MCF 10A (cell line): ENCODE results near the gene CDK2AP2. TPM values are rescaled to one million over a fixed set of nuclear protein-coding genes. Genes with fewer than 3 reads are reported as not detected.

Experiments used
- BruUV-seq: library from RNA; stranded (reverse); fragments of 400-500 nt; replicated peaks from 2 replicates; lab custom pipeline; 2021; lab: Mats Ljungman, UMichigan
- CTCF ChIA-PET: fragments of 300-600 bp; sonication (Branson Sonifier 250); formaldehyde crosslinking; extraction: SDS; loops from one replicate; lab custom pipeline; 2021; ENCODE audit warnings: antibody characterized with exemption, inconsistent platforms; lab: Yijun Ruan, JAX
- POLR2A ChIA-PET: fragments of 300-600, 350-650 bp; sonication (Branson Sonifier 250); formaldehyde crosslinking; extraction: SDS; loops from one replicate; lab custom pipeline; 2020; ENCODE audit warnings: antibody characterized with exemption, inconsistent platforms; lab: Yijun Ruan, JAX
- DNase-seq: peaks from one replicate; pipeline ENCODE4 v3.0.0-alpha.2; 2018; ENCODE audit not compliant: unreplicated experiment
- H3K27ac Mint-ChIP-seq: one replicate; pipeline ENCODE4 v1.8.0; 2022; ENCODE audit warnings: mild to moderate bottlenecking, low read depth, mixed read lengths; ENCODE audit not compliant: unreplicated experiment
- H3K27me3 Mint-ChIP-seq: one replicate; pipeline ENCODE4 v1.8.0; 2022; ENCODE audit warnings: mixed read lengths; ENCODE audit not compliant: insufficient read depth, unreplicated experiment
- H3K36me3 Mint-ChIP-seq: one replicate; pipeline ENCODE4 v1.8.0; 2022; ENCODE audit warnings: mild to moderate bottlenecking, moderate library complexity, mixed read lengths; ENCODE audit not compliant: insufficient read depth, unreplicated experiment
- H3K4me1 Mint-ChIP-seq: one replicate; pipeline ENCODE4 v1.8.0; 2022; ENCODE audit warnings: mixed read lengths; ENCODE audit not compliant: insufficient read depth, unreplicated experiment
- H3K4me3 Mint-ChIP-seq: one replicate; pipeline ENCODE4 v1.8.0; 2022; ENCODE audit warnings: mild to moderate bottlenecking, moderate library complexity, mixed read lengths; ENCODE audit not compliant: unreplicated experiment
- H3K9me3 Mint-ChIP-seq: one replicate; pipeline ENCODE4 v1.8.0; 2022; ENCODE audit warnings: mixed read lengths; ENCODE audit not compliant: unreplicated experiment
- CTCF ChIP-seq: fragments of 200-600 bp; IDR thresholded peaks from one replicate; pipeline ENCODE4 v1.8.0; 2022; ENCODE audit warnings: antibody characterized with exemption, mild to moderate bottlenecking; ENCODE audit not compliant: unreplicated experiment
- intact Hi-C: fragments of 100-400 bp; cut with micrococcal nuclease; formaldehyde crosslinking; loops from 2 replicates; pipeline ENCODE4 v1.14.1; 2022
- total RNA-seq: library from RNA; stranded (reverse); gene quantifications from 2 replicates; pipeline ENCODE4 v1.2.3, GENCODE V29; 2022

Gene CDK2AP2
- total RNA-seq, 1 experiment from 2014 or later, result 93.7 TPM

DNA sequence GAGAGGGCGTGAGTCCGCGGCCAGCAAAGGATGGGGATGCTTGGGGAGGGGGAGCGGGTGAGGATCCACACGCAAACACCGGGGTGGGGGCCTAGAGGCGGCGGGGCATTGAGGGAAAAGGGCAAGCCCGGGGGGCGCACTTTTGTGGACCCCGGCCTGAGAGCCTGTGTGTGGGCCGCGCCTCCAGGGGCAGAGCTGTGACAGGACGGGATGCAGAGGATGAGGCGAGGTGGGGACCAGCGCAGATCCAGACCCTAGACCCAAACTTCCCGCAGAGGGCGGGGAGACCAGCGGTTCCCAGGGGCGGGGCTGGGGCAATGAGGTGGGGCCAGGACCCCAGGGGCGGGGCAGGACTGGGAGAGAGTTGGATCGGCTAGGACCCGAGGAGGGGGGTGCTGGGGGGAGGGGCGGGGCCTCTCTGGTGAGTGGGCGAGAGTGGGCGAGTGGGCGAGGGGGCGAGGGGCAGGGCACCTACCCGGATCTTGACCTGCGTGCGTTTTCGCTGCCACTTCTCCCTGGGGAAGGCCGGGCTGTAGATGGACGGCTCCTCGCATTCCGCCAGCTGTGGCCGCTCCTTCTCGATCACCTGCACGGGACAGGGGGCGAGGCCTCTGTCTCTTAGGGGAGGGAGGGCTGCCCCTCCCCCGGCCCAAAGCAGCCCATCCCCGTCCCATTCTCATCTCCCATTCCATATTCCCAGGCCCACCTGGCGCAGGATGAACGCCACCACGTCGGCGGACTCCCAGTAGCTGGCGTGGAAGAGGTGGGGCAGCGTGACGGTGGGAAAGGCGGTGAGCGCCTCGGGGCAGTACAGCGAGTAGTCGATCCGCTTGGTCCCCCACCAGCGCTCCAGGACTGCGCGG lies 13.4 kb downstream of the CDK2AP2 start:
- no peak for DNase-seq
- Mint-ChIP-seq H3K4me1 (no peaks in the 10 kb centered on the region), H3K27ac (no peak overlapping the region), H3K36me3 (peaks cover 20% of the 10 kb centered on the region), H3K4me3 (no peak overlapping the region), H3K9me3 (no peaks in the 10 kb centered on the region), H3K27me3 (no peaks in the 10 kb centered on the region)
- intact Hi-C loops, result no loop called here
- ChIA-PET CTCF (no interaction called here), POLR2A (no interaction called here)
- no TSS peak for BruUV-seq
- TF ChIP-seq CTCF, result no peak

DNA sequence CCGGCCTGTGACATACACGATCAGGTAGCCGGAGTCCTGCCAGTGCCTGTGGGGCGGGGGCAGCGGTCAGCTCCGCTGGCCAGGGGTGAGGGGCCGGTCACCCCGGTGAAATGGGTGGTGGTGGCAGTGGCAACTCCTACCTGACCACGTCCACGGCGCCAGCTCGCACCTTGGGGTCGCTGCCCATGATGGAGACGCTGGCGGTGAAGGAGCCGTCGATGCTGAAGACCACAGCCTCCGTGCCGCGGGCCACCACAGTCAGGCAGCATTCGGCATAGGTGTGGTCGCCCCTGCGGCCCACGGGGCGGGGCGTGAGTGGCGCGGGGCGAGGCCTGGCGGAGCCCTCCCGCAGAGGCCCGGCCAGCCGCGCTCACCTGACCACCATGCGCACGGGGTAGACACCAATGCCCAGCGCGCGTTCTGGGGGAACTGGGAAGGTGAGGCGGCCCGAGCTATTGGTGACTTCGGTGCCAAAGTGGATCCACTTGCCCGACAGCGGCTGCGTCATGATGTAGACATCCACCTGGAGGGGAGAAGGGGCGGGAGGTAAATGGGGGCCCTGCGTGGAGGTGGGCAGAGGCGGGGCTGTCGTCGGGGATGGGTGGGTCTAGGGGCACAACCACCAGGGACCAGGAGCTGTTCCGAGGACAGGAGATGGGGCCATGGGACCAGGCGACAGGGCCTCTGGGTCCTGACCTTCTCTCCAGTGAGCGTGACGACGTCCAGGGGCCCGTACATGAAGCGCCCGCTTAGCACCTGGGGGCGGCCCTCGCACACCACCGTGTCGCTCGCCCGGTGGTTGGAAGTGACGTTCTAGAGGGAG lies 14.2 kb downstream of the CDK2AP2 start:
- ChIA-PET CTCF (no interaction called here), POLR2A (no interaction called here)
- BruUV-seq, result no TSS peak
- Mint-ChIP-seq H3K4me3 (no peak overlapping the region), H3K4me1 (no peaks in the 10 kb centered on the region), H3K9me3 (no peaks in the 10 kb centered on the region), H3K36me3 (peaks cover 24% of the 10 kb centered on the region), H3K27me3 (no peaks in the 10 kb centered on the region), H3K27ac (no peak overlapping the region)
- DNase-seq, result no peak
- TF ChIP-seq CTCF, result no peak
- intact Hi-C loops, result no loop called here

- Mint-ChIP-seq H3K4me3 (no peak overlapping the region), H3K27me3 (no peaks in the 10 kb centered on the region), H3K4me1 (no peaks in the 10 kb centered on the region), H3K9me3 (no peaks in the 10 kb centered on the region), H3K27ac (no peak overlapping the region), H3K36me3 (peaks cover 32% of the 10 kb centered on the region)
- TF ChIP-seq CTCF, result no peak
- DNase-seq, result no peak
- CTCF ChIA-PET, result no interaction called here
- no TSS peak for BruUV-seq
- POLR2A ChIA-PET, result interaction anchor here (0.5 to 1.1 kb wide), 4 partner anchors 8 to 189 kb away, joined by 3 to 4 read pairs (median 3); partner anchors contain the start of genes AIP and SSH3
- intact Hi-C loops, result no loop called here
Measured at GRCh38 chr11:67492801-67493547, 15.0 kb downstream of the CDK2AP2 start.
